Measurements from ENCODE around the gene CACNG1.

The CACNG1 gene

GRCh38 chr17:67051155-67051538 lies 6.8 kb downstream of the CACNG1 start:
- no peak for DNase-seq (ENCODE audit: low read depth in 3 of 3)

DNA sequence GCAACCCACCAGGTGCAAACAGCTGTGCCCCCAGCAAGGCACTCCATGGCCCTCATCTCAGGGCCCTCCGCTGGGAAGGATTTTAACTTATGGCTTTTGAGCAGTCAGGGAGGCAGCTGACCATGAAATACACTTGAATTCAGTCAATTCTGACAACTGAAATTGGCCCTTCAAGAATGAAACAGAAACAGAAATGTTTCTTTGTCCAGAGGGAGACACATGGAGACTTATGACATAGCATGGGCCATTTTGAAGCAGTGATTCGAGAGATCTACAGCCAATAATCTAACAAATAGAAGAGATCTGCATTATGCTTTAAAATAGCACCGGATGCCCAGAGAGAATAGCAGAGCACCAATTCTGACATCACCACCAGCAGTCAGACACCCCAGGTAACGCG lies 7.5 kb downstream of the CACNG1 start:
- no peak for DNase-seq (ENCODE audit: low read depth in 3 of 3)

DNA sequence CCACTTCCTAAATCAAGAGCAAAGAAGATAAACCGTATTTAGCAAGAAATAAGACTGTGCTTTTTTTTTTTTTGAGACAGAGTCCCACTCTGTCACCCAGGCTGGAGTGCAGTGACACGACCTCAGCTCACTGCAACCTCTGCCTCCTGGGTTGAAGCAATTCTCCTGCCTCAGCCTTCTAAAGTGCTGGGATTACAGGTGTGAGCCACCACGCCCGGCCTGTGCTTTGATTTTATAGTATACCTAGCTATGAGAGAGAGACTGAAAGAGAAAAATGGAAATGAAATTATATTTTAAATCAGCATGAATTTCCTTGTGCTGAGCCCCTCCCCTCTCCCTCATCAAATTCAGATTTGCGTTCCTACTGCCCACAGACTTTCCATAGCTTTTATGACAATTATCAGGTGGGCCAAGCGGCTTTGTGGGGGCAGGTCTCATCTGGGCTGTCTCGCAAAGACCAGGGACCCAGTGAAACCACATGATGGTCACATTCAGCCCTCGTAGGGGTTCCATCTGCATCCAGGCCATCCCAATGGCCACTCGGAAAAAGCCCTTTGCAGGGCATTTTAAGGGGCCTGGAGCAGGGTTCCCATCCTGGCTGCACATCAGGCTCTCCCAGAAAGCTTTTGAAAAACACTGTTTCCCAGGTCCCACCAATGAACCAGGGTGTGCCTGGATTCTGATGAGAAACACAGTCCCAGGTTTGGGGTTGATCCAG lies 8.5 kb downstream of the CACNG1 start:
- no peak for DNase-seq (ENCODE audit: low read depth in 3 of 3)

DNA sequence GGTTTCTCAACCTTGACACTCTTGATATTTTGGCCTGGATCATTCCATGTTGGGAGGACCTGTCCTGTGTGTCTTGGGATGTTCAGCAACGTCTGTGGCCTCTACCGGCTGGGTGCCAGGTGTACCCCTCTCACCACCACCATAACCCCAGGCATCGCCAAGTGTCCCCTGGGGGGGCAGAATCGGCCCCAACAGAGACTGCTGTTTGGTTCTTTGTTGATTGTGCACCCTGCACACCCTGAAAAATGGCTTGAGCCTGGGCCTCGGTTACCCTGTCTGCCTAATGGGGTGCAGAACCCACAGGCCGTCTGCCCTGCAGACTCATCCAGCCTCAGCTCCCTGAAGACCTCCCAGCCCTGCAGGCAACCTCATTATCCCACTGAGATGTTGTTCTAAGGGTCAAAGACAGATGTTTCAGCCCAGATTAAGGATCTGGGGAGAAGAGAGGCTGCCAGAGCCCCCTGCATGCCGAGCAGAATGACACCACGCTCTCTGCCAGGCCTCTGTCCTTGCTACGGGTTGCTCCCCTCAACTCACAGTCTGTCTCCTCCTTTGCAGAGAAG lies 9.2 kb downstream of the CACNG1 start:
- DNase-seq (ENCODE audit: low read depth in 3 of 3) = no peak

- no peak for DNase-seq (ENCODE audit: low read depth in 3 of 3)
Observed at GRCh38 chr17:67054011-67054591, 9.7 kb downstream of the CACNG1 start.

GRCh38 chr17:67054608-67055007 lies 10.3 kb downstream of the CACNG1 start:
- no peak for DNase-seq (ENCODE audit: low read depth in 3 of 3)

DNA sequence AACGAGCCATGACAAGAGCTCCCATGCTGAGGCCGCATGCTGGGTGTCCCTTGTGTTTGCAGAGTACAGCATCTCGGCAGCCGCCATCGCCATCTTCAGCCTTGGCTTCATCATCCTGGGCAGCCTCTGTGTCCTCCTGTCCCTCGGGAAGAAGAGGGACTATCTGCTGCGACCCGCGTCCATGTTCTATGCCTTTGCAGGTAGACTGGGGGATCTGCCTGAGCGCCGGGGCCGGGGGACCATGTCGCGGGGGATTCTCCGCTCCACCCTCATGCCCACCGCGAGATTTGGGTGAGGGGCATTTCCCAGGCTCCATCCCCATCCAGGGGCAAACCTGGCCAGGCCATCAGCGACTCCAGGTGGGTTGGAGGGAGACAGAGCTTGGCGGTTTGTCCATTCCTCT lies 10.7 kb downstream of the CACNG1 start:
- no peak for DNase-seq (ENCODE audit: low read depth in 3 of 3)

DNA sequence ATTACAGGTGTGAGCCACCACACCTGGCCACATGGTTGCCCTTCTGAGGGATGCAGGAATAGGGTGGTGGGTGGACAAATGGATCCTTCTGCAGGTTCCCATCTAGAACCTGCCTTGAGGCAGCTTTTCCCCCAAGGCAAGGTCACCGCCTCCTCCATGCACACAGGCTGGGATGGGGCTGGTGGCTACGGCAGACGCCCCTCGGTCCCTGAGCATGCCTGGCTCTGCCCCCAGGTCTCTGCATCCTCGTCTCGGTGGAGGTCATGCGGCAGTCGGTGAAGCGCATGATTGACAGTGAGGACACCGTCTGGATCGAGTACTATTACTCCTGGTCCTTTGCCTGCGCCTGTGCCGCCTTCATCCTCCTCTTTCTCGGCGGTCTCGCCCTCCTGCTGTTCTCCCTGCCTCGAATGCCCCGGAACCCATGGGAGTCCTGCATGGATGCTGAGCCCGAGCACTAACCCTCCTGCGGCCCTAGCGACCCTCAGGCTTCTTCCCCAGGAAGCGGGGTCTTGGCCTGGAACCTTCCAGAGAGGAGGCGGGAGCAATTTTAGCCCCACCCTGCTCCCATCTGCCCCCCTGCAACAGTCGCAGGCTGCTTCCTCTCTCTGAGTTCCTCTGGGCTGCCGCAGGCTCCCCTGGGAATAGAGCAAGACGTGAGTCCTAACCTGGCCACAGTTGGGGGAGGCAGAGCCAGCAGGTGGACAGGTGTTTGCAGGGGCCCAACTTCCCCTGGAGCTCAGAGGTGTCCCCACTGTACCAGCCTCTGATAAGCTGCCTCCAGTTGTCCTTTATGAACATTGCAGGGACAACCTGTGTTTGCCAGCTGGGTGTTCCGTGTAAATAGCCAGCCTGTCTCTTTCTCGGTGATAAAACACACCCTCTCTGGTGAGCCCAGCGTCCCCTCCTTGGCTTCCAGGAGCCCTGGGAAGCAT lies 11.7 kb downstream of the CACNG1 start:
- DNase-seq (ENCODE audit: low read depth in 3 of 3) = no peak

DNA sequence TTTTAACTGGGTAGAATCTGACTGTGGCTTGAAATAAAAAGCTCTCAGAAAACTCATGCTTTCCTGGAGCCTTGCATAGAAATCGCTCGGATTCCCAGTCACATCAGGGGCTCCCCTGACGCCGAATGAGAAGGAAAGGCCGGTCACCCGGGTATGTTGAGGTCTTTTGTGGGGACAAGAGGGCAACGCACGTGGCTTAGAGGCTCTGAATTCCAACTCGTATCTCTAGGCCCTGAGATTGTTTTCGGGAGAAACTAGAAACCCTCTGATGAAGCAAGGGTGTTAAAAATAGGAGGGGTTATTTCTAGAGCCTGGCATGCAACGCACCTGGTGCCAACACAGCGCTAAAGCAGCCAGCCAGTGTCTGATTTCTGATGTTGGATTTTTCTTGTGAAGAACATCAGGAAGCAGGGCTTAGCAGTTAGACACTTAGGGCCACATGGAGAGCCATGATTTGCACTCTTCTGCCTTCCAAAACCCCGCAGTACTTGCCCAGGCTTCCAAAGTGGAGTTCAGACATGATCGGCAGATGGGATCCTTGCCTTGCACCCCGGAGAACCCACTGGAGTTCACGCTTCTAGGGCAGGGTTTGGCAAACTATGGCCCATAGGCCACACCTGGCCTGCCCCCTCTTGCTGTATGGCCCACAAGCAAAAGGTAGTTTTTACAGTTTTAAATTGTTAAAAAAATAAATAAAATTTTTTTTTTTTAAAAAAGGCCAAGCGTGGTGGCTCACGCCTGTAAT lies 12.6 kb downstream of the CACNG1 start:
- DNase-seq (ENCODE audit: low read depth in 3 of 3) = no peak

GRCh38 chr17:67058036-67058435 lies 13.7 kb downstream of the CACNG1 start:
- no peak for DNase-seq (ENCODE audit: low read depth in 3 of 3)

GRCh38 chr17:67059372-67059771 lies 15.0 kb downstream of the CACNG1 start:
- no peak for DNase-seq (ENCODE audit: low read depth in 3 of 3)

GRCh38 chr17:67063141-67063540 lies 18.8 kb downstream of the CACNG1 start:
- DNase-seq (ENCODE audit: low read depth in 3 of 3) = no peak

GRCh38 chr17:67066717-67067116 lies 22.4 kb downstream of the CACNG1 start:
- DNase-seq (ENCODE audit: low read depth in 3 of 3) = no peak

DNA sequence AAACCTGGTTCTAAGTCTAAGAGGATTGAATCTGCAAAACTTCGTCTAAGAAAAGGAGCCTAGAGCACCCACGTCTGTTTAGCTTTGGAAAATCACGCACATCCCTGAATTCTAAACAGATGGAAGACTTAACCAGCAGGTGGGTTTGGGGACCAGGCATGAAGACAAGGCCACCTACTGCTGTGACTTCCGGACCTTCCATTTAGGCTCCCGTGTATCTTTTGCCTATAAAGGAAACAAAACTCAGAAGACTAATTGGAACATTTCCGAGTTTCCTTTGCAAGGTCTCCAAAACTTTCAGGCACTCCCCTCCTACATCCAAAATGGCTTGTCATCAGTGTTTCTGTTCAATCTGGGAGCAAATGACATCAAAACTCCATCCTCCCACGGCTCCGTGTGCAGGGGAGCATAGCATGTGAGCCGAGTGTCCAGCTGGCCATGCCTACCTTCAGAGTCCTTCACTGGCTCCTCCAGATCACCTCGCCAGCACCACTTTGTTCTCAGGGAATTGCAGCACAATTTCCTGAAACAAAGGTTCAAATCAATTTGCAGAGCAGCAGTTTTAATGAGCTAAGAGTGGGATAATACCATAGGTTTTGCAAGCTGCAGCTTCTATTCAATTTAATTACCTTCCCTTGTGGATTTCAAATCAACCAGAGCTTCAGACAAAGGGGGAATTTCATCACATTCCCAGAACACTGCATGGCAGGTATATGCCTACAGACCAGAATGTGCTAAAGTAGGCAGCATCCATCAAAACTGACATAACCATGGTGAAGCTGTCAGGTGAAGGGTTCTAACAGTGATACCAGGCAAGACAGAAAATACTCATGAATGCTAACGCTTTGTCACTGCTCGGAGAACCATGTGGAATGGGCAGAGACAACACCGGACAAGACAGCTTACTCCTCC lies 23.5 kb downstream of the CACNG1 start:
- DNase-seq (ENCODE audit: low read depth in 3 of 3) = no peak

GRCh38 chr17:67068999-67069398 lies 24.6 kb downstream of the CACNG1 start:
- no peak for DNase-seq (ENCODE audit: low read depth in 3 of 3)

- DNase-seq (ENCODE audit: low read depth in 3 of 3) = no peak
Observed at GRCh38 chr17:67069603-67070136, 25.3 kb downstream of the CACNG1 start.

GRCh38 chr17:67071595-67071994 lies 27.2 kb downstream of the CACNG1 start:
- no peak for DNase-seq (ENCODE audit: low read depth in 3 of 3)

- no peak for DNase-seq (ENCODE audit: low read depth in 3 of 3)
Observed at GRCh38 chr17:67072885-67073284, 28.5 kb downstream of the CACNG1 start.

- DNase-seq (ENCODE audit: low read depth in 3 of 3) = no peak
Observed at GRCh38 chr17:67074781-67075180, 30.4 kb downstream of the CACNG1 start.

GRCh38 chr17:67076290-67076689 lies 31.9 kb downstream of the CACNG1 start:
- no peak for DNase-seq (ENCODE audit: low read depth in 3 of 3)
